ENCODE data around the gene LRP5.
"Not testable (repeated sequence)": the region's sequence is repeated elsewhere in the genome, so short reads cannot be mapped to it uniquely, and the experiment has no call there.

LRP5 gene

GRCh38 chr11:68471360-68472340, 159.3 kb downstream of the LRP5 start:
- peak; percentile 50 for DNase-seq

GRCh38 chr11:68472778-68473177, 160.4 kb downstream of the LRP5 start:
- no peak for DNase-seq

GRCh38 chr11:68473693-68474092, 161.3 kb downstream of the LRP5 start:
- no peak for DNase-seq

GRCh38 chr11:68475626-68476025, 163.2 kb downstream of the LRP5 start:
- DNase-seq = not testable (repeated sequence)

DNA sequence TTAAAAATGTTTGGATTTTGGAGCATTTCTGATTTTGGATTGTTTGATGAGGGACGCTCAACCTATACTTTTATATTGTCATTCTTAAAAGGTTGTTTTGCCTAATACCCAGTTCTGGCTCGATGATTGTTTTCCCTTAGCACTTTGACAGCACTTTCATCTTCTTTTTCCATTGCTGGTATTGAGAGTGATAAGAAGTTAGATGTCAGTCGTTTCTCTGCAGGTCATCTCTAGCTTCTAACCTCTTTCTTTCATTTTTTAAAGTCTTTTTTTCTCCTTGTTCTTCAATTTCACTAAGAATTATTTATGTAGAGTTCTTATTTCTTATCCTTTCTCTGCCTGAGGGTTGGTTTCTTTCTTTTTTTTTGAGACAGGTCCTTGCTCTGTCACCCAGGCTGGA, 167.0 kb downstream of the LRP5 start:
- DNase-seq = no peak

DNA sequence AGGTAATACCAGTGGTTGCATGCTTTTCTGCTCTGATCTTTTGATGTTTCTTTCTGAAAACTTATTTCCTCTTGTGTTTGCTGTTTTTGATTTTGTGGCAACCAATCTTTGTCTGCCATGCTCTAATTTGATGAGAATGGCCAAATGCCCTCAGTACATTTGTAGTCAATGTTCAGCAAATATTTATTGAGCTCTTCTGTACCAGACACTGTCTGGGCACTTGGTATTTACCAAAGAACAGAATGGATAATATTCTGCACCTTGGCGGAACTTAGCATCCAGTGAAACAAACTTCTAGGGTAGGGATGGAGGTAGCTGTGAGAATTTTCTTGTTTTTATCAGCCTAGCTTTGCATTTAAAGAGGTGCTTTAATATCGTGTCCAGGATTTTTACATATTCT, 167.8 kb downstream of the LRP5 start:
- DNase-seq = no peak

GRCh38 chr11:68480852-68481510, 168.6 kb downstream of the LRP5 start:
- no peak for DNase-seq

DNA sequence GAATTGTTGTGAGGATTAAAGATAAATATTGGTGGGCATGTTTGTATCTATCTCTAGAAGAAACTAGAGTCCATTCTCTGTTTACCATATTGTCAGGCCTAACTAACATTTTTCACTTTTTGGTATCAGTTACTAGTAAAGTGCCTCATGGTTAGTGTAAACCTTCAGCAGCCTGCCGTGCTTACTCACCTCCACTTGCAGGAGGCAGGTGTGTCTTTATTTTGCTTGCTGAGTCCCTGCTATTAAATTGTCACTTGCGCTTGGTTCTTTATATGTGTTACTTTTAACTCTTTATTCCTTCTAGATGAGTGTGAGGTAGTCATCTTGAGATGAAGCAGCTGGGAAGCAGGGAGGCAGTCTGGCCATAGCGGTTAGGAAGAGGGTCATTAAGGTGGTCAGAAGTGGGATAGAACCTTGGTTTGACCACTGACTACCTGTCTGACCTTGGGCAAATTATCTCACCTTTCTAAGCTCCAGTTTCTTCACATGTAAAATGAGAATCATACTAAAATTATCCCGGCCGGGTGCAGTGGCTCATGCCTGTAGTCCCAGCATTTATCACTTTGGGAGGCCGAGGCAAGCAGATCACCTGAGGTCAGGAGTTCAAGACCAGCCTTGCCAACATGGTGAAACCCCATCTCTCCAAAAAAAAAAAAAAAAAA, 169.3 kb downstream of the LRP5 start:
- no peak for DNase-seq

DNA sequence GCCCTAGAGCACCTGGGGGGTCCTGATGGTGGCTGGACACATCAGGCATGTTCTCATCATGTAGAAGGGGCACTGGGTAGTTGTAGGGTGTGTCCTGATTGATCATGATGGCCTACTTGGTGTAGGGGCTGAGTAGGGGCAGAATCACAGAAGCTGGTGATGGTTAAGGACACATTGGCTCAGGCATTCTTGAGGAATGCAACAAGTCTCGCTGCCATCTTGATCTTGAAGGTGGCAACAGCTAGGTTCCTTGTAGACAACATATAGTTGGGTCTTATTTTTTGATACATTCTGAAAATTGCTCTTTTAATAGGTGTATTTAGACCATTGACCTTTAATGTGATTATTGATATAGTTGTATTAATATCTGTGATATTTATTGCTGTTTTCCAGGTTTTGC, 176.2 kb downstream of the LRP5 start:
- no peak for DNase-seq

- no peak for DNase-seq
Observed at GRCh38 chr11:68495220-68495729, 182.9 kb downstream of the LRP5 start.

DNA sequence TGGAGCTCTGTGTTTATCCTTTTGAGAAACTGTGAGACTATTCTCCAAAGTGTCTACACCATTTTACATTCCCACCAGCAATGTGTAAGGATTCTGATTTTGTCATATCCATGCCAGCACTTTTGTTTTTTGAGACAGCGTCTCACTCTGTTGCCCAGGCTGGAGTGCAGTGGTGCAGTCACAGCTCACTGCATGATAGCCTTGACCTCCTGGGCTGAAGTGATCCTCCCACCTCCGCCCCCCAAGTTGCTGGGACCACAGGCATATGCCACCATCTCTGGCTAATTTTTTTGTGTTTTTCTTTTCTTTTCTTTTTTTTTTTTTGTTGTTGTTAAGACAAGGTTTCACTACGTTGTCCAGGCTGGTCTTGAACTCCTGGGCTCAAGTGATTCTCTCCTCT, 183.5 kb downstream of the LRP5 start:
- DNase-seq = no peak

GRCh38 chr11:68497761-68498160, 185.4 kb downstream of the LRP5 start:
- no peak for DNase-seq

DNA sequence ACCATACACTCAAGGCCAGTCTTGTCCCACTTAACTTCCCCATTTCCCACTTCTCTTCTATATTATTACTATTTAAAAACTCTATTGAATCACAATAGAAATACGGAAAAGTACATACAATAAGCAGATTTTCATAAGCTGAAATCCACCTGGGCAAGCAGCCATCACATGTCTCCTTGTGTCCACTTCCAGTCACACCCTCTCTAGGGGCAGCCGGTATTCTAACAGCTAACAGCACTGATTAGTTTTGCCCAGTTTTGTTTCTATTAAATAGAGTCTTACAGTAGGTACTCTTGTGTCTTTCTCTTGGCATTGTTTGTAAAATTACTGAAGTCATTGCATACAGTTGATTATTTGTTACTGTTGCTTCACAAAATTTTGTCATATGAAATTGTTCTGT, 185.9 kb downstream of the LRP5 start:
- DNase-seq = no peak

Data from EL (cell line).